ENCODE results near the gene SNRNP35. TPM values are rescaled to one million over a fixed set of nuclear protein-coding genes. Genes with fewer than 3 reads are reported as not detected.
"Not testable (repeated sequence)": the region's sequence is repeated elsewhere in the genome, so short reads cannot be mapped to it uniquely, and the experiment has no call there.

SNRNP35 gene
- total RNA-seq, 4 donors from 2014 or later = 14.7 to 38.1 (median 21.0) TPM

DNA sequence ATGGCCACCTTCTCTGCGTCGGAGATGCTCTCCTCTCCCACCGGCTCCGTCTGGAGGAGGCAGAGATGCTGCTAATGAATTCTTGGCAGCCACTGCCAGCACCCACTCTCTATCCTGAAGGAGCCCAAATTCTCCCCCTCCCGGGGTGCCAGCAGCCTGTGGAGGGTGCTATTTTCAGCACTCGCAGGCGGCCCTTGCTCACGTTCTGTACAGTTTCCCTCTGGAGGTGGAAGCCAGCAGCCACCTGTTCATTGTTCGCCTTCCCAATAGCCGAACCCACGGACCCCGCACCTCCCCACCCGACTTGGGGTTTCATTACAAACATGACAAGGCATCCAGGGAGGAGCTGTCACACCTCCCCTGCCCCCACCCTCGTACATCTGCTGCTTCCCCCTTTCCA is 27.8 kb downstream of the SNRNP35 start:
- DNase-seq (ENCODE audit: low spot score) (no peak), ATAC-seq (ENCODE audit: low FRiP score) (no peak)
- TF ChIP-seq, protein P1, sequence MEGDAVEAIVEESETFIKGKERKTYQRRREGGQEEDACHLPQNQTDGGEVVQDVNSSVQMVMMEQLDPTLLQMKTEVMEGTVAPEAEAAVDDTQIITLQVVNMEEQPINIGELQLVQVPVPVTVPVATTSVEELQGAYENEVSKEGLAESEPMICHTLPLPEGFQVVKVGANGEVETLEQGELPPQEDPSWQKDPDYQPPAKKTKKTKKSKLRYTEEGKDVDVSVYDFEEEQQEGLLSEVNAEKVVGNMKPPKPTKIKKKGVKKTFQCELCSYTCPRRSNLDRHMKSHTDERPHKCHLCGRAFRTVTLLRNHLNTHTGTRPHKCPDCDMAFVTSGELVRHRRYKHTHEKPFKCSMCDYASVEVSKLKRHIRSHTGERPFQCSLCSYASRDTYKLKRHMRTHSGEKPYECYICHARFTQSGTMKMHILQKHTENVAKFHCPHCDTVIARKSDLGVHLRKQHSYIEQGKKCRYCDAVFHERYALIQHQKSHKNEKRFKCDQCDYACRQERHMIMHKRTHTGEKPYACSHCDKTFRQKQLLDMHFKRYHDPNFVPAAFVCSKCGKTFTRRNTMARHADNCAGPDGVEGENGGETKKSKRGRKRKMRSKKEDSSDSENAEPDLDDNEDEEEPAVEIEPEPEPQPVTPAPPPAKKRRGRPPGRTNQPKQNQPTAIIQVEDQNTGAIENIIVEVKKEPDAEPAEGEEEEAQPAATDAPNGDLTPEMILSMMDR (IDR thresholded peaks at IDR 0.05) = no peak

DNA sequence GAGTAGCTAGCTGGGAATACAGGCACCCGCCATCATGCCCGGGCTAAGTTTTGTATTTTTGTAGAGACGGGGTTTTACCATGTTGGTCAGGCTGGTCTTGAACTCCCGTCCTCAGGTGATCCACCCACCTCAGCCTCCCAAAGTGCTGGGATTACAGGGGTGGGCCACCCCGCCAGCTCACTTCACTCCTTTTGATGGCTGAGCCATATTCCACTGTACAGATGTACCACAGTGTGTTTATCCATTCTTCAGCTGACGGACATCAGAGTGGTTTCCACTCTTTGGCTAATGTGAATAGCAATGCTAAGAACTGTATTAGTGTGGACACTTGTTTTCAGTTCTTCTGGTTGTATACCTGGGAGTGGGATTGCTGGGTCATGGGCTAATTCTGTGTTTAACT is 29.5 kb downstream of the SNRNP35 start:
- ATAC-seq (ENCODE audit: low FRiP score) (no peak), DNase-seq (ENCODE audit: low spot score) (no peak)
- TF ChIP-seq, protein P1 (IDR thresholded peaks at IDR 0.05) = no peak

DNA sequence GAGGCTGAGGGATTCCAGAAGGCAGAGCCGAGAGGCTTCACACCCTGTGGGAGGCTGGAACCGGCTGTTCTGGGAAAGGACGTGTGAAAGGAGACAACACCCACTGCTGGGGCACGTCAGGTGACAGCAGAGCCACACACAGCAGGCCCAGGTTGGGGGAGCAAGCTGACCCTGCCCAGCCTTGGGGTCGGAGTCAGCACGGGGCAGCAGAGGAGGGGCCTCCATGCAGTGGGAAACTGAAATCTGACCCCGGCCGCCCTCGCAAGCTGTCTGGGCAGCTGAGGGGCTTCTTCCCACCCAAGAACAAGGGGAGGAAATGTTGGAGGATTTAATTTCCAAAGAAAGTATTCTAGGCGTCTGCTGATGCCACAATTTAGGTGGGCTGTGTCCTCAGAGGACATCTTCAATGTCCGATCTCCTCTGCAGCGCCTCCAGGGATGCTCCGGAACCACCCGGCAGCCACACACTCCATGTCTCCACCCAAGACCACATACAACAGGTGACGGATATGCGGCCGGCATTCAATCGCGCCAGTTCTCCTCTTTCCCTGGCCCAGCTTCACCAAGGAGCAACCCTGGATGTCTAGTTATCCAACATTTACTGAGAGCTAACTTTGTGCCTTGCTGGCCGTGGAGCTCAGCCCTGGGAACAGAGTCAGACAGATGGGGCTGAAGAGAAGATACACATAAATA is 30.7 kb downstream of the SNRNP35 start:
- DNase-seq (ENCODE audit: low spot score) = no peak
- TF ChIP-seq, protein P1 (IDR thresholded peaks at IDR 0.05) = no peak
- no peak for ATAC-seq (ENCODE audit: low FRiP score)

DNA sequence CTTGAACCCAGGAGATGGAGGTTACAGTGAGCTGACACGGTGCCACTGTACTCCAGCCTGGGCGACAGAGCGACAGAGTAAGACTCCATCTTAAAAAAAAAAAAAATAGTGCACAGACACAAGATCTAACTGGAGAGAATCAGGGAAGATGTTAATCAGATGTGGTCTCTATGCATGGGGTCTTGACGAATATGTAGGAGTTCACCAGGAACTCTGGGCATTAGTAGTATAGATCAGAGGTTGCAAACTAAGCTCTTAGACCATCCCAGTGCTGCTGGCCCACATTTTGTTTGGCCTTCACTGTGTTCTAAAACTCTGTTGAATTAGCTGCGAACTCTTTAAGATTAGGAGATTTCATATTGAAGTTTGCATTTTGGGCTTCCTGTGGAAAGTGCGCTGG is 31.6 kb downstream of the SNRNP35 start:
- ATAC-seq (ENCODE audit: low FRiP score) = no peak
- DNase-seq (ENCODE audit: low spot score) = no peak
- TF ChIP-seq, protein P1 (IDR thresholded peaks at IDR 0.05) = no peak

DNA sequence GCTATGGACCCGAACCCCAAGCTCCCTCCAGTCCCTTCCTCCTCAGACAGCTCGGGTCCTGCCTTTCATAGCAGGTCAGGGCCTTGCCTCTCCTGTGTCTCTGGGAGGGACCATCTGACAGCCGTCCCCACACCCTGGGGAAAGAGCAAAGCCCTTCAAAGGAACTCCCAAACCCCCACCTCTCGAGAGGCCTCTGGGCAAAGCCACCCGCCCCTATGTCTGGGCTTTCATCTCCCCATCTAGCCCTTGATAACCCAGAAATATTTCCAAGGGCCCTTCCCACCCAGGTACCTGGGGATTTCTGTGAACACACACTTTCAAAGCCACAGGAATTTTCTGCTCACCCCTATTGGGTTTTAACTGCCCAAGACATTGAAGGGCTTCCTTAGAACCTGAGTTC is 32.1 kb downstream of the SNRNP35 start:
- DNase-seq (ENCODE audit: low spot score) (no peak), ATAC-seq (ENCODE audit: low FRiP score) (no peak)
- TF ChIP-seq, protein P1 (IDR thresholded peaks at IDR 0.05) = no peak

DNA sequence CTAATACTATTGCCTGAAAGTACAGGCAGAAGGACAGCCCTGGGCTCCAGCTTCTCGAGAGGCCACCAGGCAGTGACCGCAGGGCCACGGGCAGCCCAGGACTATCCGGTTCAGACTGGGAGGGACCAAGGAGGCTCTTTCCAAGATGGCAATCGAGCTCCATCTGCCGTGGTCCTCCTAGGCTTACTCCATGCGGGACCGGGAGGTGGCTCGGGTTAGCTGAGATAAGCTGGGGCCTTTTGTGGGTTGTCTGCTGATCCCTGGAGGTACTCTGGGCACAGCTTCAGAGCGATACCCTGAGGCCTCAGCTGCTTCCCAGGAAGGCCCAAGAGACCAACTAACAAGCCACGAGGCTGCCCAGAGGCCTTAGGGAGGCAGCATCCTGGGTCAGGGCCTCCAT is 33.1 kb downstream of the SNRNP35 start:
- ATAC-seq (ENCODE audit: low FRiP score) (no peak), DNase-seq (ENCODE audit: low spot score) (no peak)
- TF ChIP-seq, protein P1 (IDR thresholded peaks at IDR 0.05) = no peak

DNA sequence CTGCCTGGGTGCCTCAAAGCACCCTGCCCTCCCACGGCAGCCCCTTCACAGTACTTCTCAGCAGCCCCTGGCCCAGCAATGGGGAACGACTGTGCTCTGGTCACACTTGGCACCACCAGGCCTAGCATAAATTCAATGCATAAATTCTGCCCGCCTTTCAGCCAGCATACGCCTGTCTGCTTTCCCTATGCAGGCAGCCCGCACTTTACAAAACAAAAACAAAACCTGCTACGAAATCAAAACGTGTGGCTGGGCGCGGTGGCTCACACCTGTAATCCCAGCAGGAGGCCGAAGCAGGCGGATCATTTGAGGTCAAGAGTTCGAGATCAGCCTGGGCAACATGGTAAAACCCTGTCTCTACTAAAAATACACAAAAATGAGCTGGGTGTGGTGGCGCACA is 33.5 kb downstream of the SNRNP35 start:
- ATAC-seq (ENCODE audit: low FRiP score) (no peak), DNase-seq (ENCODE audit: low spot score) (no peak)
- TF ChIP-seq, protein P1 (IDR thresholded peaks at IDR 0.05) = no peak

DNA sequence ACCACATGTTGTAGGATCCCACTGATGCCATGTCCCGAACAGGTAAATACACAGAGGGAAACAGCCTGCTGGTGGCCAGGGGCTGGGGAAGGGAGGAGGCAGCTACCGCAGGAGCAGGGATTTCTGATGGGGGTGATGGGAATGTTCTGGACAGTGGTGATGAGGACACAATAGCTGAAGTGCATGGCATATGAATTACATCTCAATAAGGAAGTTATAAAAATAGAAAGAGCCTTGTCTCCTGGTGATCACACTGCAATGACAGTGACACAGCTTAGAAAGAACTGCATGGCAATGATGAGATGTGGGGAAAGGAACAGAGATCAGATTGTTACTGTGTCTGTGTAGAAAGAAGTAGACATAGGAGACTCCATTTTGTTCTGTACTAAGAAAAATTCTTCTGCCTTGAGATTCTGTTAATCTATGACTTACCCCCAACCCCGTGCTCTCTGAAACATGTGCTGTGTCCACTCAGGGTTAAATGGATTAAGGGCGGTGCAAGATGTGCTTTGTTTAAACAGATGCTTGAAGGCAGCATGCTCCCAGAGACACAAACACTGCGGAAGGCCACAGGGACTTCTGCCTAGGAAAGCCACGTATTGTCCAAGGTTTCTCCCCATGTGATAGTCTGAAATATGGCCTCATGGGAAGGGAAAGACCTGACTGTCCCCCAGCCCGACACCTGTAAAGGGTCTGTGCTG is 34.5 kb downstream of the SNRNP35 start:
- DNase-seq (ENCODE audit: low spot score); ATAC-seq (ENCODE audit: low FRiP score): not testable (repeated sequence)

Measured in omental fat pad (tissue), 4 donors.